ENCODE results near the gene RPL10A.

DNA sequence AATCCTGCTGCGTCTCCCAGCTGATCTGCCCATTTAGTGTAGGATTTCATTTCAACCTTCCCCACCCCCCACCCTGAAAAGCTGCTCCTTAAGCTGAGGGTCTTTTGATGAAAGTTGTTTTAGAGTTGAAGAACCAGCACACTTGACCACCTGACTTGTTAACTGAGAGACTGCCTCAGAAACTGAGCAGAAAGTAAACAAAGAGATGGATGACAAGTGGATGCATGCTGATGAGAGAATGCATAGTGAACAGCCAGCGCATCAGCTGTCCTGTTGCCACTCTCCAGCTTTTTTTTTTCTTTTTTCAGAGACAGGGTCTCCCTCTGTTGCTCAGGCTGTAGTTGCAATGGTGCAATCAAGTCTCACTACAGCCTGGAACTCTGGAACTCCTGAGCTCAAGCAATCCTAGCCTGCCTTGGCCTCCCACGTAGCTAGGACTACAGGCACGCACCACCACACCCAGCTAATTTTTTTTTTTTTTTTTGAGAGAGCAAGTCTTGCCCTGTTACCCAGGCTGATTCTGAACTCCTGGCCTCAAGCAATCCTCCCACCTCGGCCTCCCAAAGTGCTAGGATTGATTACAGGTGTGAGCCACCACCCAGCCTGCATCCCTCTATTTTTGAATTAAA lies 9.5 kb downstream of the RPL10A start:
- TF ChIP-seq, protein P1, sequence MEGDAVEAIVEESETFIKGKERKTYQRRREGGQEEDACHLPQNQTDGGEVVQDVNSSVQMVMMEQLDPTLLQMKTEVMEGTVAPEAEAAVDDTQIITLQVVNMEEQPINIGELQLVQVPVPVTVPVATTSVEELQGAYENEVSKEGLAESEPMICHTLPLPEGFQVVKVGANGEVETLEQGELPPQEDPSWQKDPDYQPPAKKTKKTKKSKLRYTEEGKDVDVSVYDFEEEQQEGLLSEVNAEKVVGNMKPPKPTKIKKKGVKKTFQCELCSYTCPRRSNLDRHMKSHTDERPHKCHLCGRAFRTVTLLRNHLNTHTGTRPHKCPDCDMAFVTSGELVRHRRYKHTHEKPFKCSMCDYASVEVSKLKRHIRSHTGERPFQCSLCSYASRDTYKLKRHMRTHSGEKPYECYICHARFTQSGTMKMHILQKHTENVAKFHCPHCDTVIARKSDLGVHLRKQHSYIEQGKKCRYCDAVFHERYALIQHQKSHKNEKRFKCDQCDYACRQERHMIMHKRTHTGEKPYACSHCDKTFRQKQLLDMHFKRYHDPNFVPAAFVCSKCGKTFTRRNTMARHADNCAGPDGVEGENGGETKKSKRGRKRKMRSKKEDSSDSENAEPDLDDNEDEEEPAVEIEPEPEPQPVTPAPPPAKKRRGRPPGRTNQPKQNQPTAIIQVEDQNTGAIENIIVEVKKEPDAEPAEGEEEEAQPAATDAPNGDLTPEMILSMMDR (IDR thresholded peaks at IDR 0.05): no peak
- TF ChIP-seq NRF1 (IDR thresholded peaks at IDR 0.05; ENCODE audit: low read depth, low read length): no peak
- TF ChIP-seq, protein P2, sequence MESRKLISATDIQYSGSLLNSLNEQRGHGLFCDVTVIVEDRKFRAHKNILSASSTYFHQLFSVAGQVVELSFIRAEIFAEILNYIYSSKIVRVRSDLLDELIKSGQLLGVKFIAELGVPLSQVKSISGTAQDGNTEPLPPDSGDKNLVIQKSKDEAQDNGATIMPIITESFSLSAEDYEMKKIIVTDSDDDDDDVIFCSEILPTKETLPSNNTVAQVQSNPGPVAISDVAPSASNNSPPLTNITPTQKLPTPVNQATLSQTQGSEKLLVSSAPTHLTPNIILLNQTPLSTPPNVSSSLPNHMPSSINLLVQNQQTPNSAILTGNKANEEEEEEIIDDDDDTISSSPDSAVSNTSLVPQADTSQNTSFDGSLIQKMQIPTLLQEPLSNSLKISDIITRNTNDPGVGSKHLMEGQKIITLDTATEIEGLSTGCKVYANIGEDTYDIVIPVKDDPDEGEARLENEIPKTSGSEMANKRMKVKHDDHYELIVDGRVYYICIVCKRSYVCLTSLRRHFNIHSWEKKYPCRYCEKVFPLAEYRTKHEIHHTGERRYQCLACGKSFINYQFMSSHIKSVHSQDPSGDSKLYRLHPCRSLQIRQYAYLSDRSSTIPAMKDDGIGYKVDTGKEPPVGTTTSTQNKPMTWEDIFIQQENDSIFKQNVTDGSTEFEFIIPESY (IDR thresholded peaks at IDR 0.05; ENCODE audit: borderline replicate concordance, low read depth): no peak
- TF ChIP-seq EP300 (IDR thresholded peaks at IDR 0.05; ENCODE audit: borderline replicate concordance in 1 of 2, low read depth in 1 of 2, low read length in 1 of 2): no peak
- no peak for TF ChIP-seq POLR2AphosphoS5 (IDR thresholded peaks at IDR 0.05; ENCODE audit: low read depth, low read length)
- TF ChIP-seq, protein P3, sequence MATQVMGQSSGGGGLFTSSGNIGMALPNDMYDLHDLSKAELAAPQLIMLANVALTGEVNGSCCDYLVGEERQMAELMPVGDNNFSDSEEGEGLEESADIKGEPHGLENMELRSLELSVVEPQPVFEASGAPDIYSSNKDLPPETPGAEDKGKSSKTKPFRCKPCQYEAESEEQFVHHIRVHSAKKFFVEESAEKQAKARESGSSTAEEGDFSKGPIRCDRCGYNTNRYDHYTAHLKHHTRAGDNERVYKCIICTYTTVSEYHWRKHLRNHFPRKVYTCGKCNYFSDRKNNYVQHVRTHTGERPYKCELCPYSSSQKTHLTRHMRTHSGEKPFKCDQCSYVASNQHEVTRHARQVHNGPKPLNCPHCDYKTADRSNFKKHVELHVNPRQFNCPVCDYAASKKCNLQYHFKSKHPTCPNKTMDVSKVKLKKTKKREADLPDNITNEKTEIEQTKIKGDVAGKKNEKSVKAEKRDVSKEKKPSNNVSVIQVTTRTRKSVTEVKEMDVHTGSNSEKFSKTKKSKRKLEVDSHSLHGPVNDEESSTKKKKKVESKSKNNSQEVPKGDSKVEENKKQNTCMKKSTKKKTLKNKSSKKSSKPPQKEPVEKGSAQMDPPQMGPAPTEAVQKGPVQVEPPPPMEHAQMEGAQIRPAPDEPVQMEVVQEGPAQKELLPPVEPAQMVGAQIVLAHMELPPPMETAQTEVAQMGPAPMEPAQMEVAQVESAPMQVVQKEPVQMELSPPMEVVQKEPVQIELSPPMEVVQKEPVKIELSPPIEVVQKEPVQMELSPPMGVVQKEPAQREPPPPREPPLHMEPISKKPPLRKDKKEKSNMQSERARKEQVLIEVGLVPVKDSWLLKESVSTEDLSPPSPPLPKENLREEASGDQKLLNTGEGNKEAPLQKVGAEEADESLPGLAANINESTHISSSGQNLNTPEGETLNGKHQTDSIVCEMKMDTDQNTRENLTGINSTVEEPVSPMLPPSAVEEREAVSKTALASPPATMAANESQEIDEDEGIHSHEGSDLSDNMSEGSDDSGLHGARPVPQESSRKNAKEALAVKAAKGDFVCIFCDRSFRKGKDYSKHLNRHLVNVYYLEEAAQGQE (IDR thresholded peaks at IDR 0.05; ENCODE audit: low read depth, low read length): no peak
- TF ChIP-seq RXRA (IDR thresholded peaks at IDR 0.05; ENCODE audit: borderline replicate concordance, low read depth): no peak
- no peak for TF ChIP-seq GABPA (IDR thresholded peaks at IDR 0.05; ENCODE audit: low read depth)
- TF ChIP-seq, protein P4, sequence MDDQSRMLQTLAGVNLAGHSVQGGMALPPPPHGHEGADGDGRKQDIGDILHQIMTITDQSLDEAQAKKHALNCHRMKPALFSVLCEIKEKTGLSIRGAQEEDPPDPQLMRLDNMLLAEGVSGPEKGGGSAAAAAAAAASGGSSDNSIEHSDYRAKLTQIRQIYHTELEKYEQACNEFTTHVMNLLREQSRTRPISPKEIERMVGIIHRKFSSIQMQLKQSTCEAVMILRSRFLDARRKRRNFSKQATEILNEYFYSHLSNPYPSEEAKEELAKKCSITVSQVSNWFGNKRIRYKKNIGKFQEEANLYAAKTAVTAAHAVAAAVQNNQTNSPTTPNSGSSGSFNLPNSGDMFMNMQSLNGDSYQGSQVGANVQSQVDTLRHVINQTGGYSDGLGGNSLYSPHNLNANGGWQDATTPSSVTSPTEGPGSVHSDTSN (IDR thresholded peaks at IDR 0.05): no peak
- TF ChIP-seq TAF1 (IDR thresholded peaks at IDR 0.05; ENCODE audit: borderline replicate concordance, low read depth, low read length): no peak

Measured in SK-N-SH (cell line).